ENCODE measurements around the gene PCDHGB6. TPM values are rescaled to one million over a fixed set of nuclear protein-coding genes. Genes with fewer than 3 reads are reported as not detected.
"Not testable (repeated sequence)": the region's sequence is repeated elsewhere in the genome, so short reads cannot be mapped to it uniquely, and the experiment has no call there.

The PCDHGB6 gene
- total RNA-seq, 1 donor, result 6.2 TPM

DNA sequence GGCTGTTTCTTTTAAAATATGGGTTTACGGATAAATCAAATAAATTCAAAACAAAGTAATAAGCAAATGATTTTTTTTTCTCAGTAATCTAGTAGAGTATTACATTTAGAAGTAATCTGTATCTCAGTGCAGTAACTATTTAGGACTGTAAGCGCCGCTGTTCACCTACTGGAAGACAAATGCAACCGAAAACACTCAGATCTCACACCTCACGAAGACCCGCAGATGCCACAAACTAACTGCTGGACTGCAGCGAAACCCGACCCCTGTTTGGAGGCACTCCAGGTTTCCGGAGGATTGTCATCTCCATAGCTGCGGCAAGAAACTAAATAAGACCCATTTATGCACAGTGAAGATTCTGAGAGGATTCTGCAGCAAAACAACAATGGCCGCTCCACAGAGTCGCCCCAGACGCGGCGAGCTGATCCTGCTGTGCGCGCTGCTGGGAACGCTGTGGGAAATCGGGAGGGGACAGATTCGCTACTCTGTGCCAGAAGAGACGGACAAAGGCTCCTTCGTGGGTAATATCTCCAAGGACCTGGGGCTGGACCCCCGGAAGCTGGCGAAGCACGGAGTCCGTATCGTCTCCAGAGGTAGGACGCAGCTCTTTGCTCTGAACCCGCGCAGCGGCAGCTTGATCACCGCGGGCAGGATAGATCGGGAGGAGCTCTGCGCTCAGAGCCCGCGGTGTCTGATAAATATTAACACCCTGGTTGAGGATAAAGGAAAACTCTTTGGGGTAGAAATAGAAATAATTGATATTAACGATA, 15.2 kb upstream of the PCDHGB6 start, which contains the start of gene PCDHGA8:
TSS of gene PCDHGA8 (plus strand) at position 205 of the 770 bp plus-strand sequence. CDS start at position 386, 181 bp downstream.
- Histone ChIP-seq H3K79me2 (ENCODE audit: insufficient read depth, low read length) (no peaks in the 10 kb centered on the region), H3K4me2 (ENCODE audit: insufficient read depth, low read length) (no peak within 1 kb of the TSS), H3K9me3 (ENCODE audit: low read depth, low read length) (peaks cover 22% of the 10 kb centered on the region), H3K36me3 (ENCODE audit: insufficient read depth, low read length) (peaks cover 4% of the 10 kb centered on the region), H3K4me3 (ENCODE audit: insufficient read depth, low read length) (peak within 1 kb of the TSS; percentile 2), H3K27me3 (ENCODE audit: insufficient read depth, low read length) (no peaks in the 10 kb centered on the region), H2AFZ (ENCODE audit: low read length) (no peak within 1 kb of the TSS), H3K27ac (ENCODE audit: low read depth, low read length) (no peak within 1 kb of the TSS), H3K4me1 (ENCODE audit: insufficient read depth, low read length) (no peaks in the 10 kb centered on the region), H4K20me1 (ENCODE audit: insufficient read depth, low read length) (no peaks in the 10 kb centered on the region)
- peak; percentile 28 for TF ChIP-seq CTCF (IDR thresholded peaks at IDR 0.05; ENCODE audit: extremely low read depth, low read depth, low read length)
- no peak for DNase-seq (ENCODE audit: insufficient read length, low spot score, missing footprints)

DNA sequence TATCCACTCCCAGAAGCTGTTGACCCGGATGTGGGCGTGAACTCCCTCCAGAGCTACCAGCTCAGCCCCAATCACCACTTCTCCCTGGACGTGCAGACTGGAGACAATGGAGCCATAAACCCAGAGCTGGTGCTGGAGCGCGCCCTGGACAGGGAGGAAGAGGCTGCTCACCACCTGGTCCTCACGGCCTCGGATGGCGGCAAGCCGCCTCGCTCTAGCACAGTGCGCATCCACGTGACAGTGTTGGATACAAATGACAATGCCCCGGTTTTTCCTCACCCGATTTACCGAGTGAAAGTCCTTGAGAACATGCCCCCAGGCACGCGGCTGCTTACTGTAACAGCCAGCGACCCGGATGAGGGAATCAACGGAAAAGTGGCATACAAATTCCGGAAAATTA, 14.6 kb upstream of the PCDHGB6 start:
- Histone ChIP-seq H3K36me3 (ENCODE audit: insufficient read depth, low read length) (peaks cover 4% of the 10 kb centered on the region), H3K79me2 (ENCODE audit: insufficient read depth, low read length) (no peaks in the 10 kb centered on the region), H3K9me3 (ENCODE audit: low read depth, low read length) (peaks cover 21% of the 10 kb centered on the region), H3K27me3 (ENCODE audit: insufficient read depth, low read length) (no peaks in the 10 kb centered on the region), H3K4me3 (ENCODE audit: insufficient read depth, low read length) (no peak overlapping the region), H3K27ac (ENCODE audit: low read depth, low read length) (no peak overlapping the region), H4K20me1 (ENCODE audit: insufficient read depth, low read length) (no peaks in the 10 kb centered on the region), H3K4me2 (ENCODE audit: insufficient read depth, low read length) (no peak overlapping the region), H3K4me1 (ENCODE audit: insufficient read depth, low read length) (no peaks in the 10 kb centered on the region), H2AFZ (ENCODE audit: low read length) (no peak overlapping the region)
- no peak for DNase-seq (ENCODE audit: insufficient read length, low spot score, missing footprints)
- TF ChIP-seq CTCF (IDR thresholded peaks at IDR 0.05; ENCODE audit: extremely low read depth, low read depth, low read length), result no peak

- DNase-seq (ENCODE audit: insufficient read length, low spot score, missing footprints); H3K36me3 ChIP-seq (ENCODE audit: insufficient read depth, low read length); H3K79me2 ChIP-seq (ENCODE audit: insufficient read depth, low read length); H3K27ac ChIP-seq (ENCODE audit: low read depth, low read length); H3K27me3 ChIP-seq (ENCODE audit: insufficient read depth, low read length); H3K4me2 ChIP-seq (ENCODE audit: insufficient read depth, low read length); H3K4me1 ChIP-seq (ENCODE audit: insufficient read depth, low read length); H3K4me3 ChIP-seq (ENCODE audit: insufficient read depth, low read length); H4K20me1 ChIP-seq (ENCODE audit: insufficient read depth, low read length); H2AFZ ChIP-seq (ENCODE audit: low read length): not testable (repeated sequence)
- H3K9me3 ChIP-seq (ENCODE audit: low read depth, low read length), result peaks cover 23% of the 10 kb centered on the region
Measured at GRCh38 chr5:141394401-141395187, 13.2 kb upstream of the PCDHGB6 start.

DNA sequence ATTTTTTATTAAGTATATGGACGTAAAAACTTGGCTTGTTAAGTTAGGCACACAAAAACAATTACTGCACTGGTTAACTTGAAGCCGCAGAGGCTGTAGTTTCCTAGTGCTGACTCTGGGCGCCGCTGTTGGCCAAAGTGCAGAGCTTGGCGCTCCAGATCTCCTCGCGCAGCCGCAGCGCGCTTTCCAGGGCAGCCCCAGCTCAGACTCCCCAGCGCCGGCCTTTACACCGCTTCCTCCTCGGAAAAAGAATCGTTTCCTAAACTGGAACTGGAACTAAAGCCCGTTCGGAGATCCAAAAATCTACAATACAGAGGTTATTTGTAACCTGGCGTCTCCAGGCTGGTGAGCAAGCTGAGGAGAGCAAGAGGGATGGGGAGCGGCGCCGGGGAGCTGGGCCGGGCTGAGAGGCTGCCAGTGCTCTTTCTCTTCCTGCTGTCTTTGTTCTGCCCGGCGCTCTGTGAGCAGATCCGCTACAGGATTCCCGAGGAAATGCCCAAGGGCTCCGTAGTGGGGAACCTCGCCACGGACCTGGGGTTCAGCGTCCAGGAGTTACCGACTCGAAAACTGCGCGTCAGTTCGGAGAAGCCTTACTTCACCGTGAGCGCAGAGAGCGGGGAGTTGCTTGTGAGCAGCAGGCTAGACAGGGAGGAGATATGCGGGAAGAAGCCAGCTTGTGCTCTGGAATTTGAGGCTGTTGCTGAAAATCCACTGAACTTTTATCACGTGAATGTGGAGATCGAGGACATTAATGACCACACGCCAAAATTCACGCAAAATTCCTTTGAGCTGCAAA, 9.9 kb upstream of the PCDHGB6 start, which contains the start of gene PCDHGB5:
TSS of gene PCDHGB5 (plus strand) at position 192 of the 796 bp plus-strand sequence. CDS start at position 373, 181 bp downstream.
- H3K4me2 ChIP-seq (ENCODE audit: insufficient read depth, low read length), result peak within 1 kb of the TSS; percentile 45
- H3K27ac ChIP-seq (ENCODE audit: low read depth, low read length); DNase-seq (ENCODE audit: insufficient read length, low spot score, missing footprints): not testable (repeated sequence)

More for the DNA sequence above, 9.9 kb upstream of the PCDHGB6 start, which contains the start of gene PCDHGB5:
- peak within 1 kb of the TSS; percentile 70 for H3K4me3 ChIP-seq (ENCODE audit: insufficient read depth, low read length)
- TF ChIP-seq CTCF (IDR thresholded peaks at IDR 0.05; ENCODE audit: extremely low read depth, low read depth, low read length), result peak; percentile 60
- H3K27me3 ChIP-seq (ENCODE audit: insufficient read depth, low read length); H4K20me1 ChIP-seq (ENCODE audit: insufficient read depth, low read length); H3K4me1 ChIP-seq (ENCODE audit: insufficient read depth, low read length); H3K79me2 ChIP-seq (ENCODE audit: insufficient read depth, low read length); H3K36me3 ChIP-seq (ENCODE audit: insufficient read depth, low read length): not testable (repeated sequence)
- peaks cover 27% of the 10 kb centered on the region for H3K9me3 ChIP-seq (ENCODE audit: low read depth, low read length)
- peak within 1 kb of the TSS; percentile 50 for H2AFZ ChIP-seq (ENCODE audit: low read length)
